Measurements from ENCODE around the gene PITX3.
A peak's percentile ranks its signal among the peaks of the same experiment; 100 is the strongest.
"Not testable (repeated sequence)": the region's sequence is repeated elsewhere in the genome, so short reads cannot be mapped to it uniquely, and the experiment has no call there.

Gene PITX3

GRCh38 chr10:102255404-102255803 lies 14.1 kb upstream of the PITX3 start:
- DNase-seq (ENCODE audit: low spot score) = no peak

DNA sequence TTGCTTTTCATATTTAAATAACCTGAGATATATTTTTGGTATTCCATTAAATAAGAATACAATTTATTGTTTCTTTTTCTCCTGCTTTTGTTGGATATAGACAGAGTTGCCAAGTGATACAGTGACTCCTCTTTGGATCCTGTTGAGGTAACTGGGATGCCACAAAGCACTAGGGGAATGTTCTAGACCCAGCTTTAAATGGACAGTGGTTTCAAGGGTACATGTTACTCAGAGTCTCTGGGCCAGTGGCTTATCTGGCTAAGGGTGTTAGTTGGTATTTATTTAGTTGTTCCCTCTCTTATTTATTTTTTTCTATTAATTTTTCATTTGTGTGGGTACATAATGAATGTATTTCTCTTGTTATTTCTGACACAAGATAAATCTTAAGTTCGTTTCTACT lies 13.1 kb upstream of the PITX3 start:
- DNase-seq (ENCODE audit: low spot score) = no peak

GRCh38 chr10:102252508-102252907 lies 11.2 kb upstream of the PITX3 start:
- DNase-seq (ENCODE audit: low spot score) = not testable (repeated sequence)

DNA sequence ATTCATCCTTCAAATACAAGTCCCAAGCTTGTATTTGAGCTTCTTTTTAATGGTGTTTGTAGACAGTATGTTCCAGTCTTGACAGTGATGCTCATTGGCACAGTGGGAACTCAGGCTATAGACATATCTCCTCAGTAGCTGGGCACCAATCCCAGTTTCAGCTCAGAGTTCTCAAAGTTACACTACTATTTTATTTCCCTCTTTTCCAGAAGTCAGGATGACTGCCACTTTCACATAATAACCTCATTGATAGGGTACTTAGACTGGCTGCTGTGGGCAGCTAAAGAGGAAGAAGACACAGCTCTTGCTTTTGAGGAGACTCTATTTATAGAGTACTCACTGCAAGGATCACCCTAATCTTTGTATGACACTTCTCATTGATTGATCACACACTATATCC lies 6.4 kb upstream of the PITX3 start:
- no peak for DNase-seq (ENCODE audit: low spot score)

DNA sequence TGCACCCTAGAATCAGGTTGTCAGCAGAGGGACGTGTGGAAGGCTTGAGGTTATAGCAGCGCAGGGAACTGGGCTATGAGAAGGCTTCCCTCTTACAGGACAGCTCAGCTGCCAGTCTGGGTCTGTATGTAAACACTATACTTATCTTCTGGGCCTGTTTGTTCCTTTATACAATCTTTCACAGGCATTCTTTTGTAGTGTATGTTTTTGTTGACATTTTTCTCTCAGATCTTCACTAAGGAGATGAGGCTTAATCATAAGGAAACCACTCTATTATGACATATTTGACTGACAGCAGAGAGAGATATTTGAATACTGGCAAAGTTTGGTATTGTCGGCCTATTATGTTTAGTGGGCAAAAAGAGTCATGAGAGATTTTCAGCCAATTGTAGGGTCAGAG lies 4.9 kb upstream of the PITX3 start:
- DNase-seq (ENCODE audit: low spot score) = no peak

- DNase-seq (ENCODE audit: low spot score) = no peak
Measured at GRCh38 chr10:102245932-102246251, 4.6 kb upstream of the PITX3 start.

DNA sequence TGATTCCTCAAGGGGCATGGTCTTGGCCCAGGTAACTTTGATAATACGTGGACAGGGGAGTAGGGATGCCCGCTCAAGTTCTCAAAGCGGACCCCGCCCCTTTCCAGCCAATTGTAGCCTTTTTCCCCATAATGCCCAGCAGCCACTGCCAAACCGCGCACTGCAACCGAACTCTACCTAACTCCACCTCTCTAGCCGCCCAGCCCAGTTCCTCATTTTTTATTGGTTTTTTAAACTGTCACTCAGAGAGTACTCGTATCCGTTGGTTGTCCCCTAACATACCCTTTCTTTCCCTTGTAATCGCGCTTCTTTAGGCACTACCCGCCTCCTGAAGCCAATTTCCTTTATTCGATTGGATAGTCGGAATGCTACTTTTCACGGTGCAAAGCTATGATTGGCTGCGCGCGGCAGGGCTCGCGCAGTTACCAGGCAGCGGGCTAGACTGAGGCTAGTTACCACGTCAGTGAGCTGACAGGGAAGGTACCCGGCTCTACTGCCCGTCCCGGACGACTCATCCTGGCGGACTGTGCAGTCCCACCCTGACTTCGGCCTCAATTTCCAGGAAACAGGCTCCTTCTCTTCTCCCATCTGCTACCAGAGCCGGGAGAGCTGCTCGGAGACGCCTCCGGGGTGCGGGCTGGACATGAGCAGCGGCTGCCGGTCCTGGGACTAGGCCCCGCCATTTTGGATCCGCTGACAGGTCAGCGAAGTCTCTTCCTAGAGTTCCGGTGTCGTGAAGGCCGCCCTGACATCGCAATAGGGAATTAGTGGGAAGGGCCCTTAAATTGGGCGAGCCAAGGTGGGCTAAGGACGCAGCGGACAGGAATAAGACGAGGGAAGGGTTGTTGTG lies 4.0 kb upstream of the PITX3 start, which contains the start of gene GBF1:
TSS of gene GBF1 (plus strand) at position 451 of the 850 bp plus-strand sequence. CDS start 13,407 bp downstream, outside the sequence.
- peak; percentile 98 for DNase-seq (ENCODE audit: low spot score)

GRCh38 chr10:102243309-102243708 lies 2.0 kb upstream of the PITX3 start:
- no peak for DNase-seq (ENCODE audit: low spot score)

GRCh38 chr10:102242118-102242485 lies 790 bp upstream of the PITX3 start:
- DNase-seq (ENCODE audit: low spot score) = no peak

DNA sequence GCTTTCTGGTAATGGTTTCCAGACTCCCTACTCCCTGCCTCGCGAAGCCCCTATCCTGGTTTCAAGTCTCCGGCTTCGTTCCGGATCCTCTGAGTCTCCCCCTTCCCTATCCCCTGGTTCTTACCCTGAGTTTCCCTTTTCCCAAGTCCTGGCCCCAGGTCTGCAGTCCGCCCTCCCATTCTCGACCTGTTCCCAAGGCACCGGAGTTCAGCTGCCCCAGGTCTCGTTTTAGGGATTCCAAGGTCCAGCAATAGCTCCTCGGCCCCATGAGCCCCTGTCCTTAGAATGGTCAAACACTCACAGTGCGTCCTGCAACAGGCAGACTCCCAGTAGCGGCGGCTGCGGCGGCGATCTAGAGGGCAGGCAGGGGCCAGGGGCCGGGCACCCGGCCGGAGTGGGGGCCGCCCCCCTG lies 274 bp downstream of the PITX3 start:
- DNase-seq (ENCODE audit: low spot score) = no peak

DNA sequence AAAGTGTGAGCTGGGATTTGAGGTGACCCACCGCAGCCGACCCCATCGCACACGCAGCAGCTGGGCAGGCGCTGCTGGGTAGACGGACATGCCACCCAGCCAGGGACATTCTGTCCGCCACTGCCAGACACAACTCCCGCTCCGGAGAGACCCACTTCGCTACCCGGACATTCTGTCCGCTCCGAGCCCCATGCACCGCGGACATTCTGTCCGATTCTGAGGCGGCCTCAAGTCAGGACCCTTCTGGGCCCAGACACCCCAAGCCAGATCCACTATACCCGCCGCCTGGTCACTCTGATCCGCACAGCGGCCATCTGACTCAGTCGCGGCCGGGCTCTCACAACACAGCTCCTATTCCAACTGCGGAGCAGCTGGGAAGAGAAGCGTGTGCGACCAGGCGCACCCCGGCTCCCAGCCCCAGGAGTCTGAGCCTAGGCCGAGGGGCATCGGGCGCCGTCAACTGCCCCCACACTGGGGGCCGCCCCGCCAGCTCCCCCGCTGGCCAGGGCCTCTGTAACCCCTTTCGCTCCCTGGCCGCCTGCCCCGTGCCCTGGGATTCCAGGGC lies 763 bp downstream of the PITX3 start:
- no peak for DNase-seq (ENCODE audit: low spot score)

DNA sequence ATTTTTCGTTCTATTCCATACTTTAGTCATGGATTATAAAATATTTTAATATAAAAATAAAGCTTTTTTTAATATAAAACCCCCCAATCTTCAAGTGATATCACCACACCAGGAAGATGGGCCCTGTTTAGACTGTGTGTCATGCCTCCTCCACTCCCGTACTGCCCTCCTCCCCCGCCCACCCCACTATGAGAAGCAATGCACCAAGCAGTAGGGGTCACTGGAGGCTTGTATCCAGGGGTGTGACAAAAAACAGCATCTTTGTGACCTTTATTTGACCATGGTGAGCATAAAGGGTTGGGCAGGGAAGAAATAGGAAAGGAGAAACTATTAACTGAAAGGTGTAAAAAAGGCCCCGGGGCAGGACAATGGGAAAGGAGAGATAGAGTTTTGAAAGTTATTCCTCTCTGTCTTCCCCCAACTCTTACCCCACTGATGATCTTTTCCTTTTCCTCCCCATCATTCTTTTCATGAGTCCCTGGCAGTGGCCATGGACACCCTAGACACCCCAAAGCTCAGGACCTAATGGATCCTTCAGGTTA lies 3.5 kb downstream of the PITX3 start:
- no peak for DNase-seq (ENCODE audit: low spot score)

GRCh38 chr10:102236006-102236405 lies 5.3 kb downstream of the PITX3 start:
- DNase-seq (ENCODE audit: low spot score) = no peak

DNA sequence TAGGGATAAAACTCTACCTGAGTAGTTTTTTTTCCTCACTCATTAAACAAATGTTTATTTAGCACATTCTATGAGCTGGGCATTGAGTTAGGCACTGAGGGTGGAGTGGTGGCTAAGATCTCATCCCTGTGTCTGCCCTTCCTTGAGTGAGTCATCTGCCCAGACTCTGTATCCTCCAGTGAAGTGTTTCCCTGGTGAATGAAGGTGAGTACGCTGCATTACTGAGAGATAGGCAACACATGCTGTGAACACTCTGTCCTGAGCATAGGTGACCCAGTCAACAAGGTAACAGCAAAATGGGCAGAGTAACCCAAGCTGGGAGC lies 5.8 kb downstream of the PITX3 start:
- DNase-seq (ENCODE audit: low spot score) = peak; percentile 39

DNA sequence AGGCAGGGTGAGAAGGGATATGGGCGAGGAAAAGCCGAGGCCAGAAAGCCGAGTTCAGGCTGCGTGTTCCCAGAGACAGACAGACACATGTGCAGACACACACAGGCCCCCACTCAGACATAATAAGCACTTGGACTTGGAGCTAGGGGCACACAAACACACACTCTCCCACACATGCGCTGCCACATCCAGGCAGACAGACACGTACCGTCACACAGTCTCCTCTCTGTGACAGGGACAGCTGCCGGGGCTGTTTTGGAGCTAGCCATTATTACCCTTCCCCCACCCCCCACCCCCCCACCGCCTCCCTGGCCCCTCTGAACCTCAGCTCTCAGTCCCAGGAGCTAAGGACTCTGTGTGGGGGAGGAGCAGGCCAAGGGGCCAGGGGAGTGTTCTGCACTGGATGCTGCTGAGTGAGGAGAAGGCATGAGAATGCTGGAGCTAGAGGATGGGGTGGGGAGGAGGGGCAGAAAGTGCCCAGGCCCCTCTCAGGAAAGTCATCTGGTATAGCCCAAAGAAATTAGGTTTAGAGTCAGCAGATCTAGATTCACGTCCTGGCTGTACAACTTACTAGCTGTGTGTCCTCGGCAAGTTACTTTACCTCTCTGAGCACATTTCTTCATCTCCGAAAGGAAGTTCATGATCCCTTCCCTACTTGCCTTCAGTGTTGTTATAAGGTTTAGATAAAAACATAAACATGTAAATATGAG lies 6.3 kb downstream of the PITX3 start:
- DNase-seq (ENCODE audit: low spot score) = no peak

DNA sequence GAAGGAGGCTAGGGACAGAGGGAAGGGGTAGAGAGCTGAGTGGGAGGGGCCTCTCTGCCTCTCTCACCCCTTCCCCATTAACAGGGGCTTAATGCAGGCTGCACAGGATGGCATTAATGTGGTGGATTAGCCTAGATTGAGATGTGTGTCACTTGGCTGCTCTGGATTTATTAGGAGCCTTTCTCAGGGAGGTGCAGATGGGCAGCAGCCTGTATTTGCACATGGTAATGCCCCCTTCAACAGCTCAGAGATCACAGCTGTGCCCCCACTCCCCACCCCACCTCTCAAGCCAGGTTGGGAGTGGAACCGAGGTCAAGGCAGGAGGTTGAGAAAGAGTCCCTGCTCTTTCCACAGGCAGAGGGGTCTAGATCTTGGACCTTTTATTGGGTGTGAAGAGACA lies 7.3 kb downstream of the PITX3 start:
- DNase-seq (ENCODE audit: low spot score) = no peak

- no peak for DNase-seq (ENCODE audit: low spot score)
Measured at GRCh38 chr10:102231357-102232318, 9.7 kb downstream of the PITX3 start.

DNA sequence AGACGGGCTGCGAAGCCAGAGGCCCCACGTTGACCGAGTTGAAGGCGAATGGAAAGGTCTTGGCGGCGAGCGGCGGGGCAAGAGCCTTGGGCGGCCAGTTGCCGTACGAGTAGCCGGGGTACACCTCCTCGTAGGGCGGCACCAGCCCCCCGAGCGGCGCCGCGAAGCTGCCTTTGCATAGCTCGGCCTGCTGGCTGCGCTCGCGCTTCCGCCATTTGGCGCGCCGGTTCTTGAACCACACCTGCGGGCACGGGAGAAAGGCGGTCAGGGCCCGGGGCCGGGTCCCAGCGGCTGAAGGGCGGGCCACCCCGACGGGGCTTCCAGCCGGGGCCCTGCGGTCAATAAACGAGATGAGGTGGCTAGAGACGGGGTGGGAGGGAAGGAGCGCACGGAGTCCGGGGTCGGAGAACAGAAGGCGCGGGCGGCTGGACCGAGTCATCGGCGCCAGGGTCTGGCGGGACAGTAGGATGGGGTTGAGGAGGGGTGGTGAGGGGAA lies 10.4 kb downstream of the PITX3 start:
- DNase-seq (ENCODE audit: low spot score) = no peak

- DNase-seq (ENCODE audit: low spot score) = peak; percentile 45
Measured at GRCh38 chr10:102230264-102230860, 10.9 kb downstream of the PITX3 start.

DNA sequence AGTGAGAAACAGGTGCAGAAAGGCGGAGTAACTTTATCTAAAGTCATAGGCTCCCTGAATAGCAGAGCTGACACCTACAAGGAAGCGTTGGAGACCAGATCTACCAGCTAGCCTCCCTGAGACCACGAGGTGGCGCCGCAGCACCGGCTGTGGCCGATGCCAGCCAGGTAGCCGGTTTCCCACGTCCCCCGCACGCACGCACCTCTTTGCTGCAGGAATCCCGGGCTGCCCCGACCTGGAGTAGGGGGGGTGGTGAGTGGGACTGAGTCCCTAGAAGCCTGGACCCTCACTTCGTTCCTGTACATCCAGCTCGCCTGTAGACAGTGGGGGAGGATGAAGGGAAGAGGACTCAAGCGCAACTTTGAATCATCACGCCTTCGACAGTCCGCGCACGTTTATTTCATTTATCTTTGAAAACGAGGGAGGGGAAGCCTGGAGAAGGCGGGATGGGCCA lies 11.5 kb downstream of the PITX3 start:
- DNase-seq (ENCODE audit: low spot score) = peak; percentile 85

- no peak for DNase-seq (ENCODE audit: low spot score)
Measured at GRCh38 chr10:102227050-102227449, 14.3 kb downstream of the PITX3 start.
